H1 (cell line): Measurements from ENCODE around the gene PPP1R11. TPM values are rescaled to one million over a fixed set of nuclear protein-coding genes. Genes with fewer than 3 reads are reported as not detected.

Experiments
- CTCF ChIA-PET: fragments of 300-600 bp; sonication (Branson Sonifier 250); formaldehyde crosslinking; loops from one replicate; lab custom pipeline; 2021; ENCODE audit not compliant: partially characterized antibody; lab: Charles Lee
- POLR2A ChIA-PET: fragments of 300-600 bp; sonication (Branson Sonifier 250); formaldehyde crosslinking; loops from one replicate; lab custom pipeline; 2021; ENCODE audit warnings: inconsistent platforms; ENCODE audit not compliant: partially characterized antibody; lab: Charles Lee
- DNase-seq, 2 experiments: peaks; one replicate each; pipeline versions ENCODE4 v3.0.0 to v3.0.0-alpha.2; 2010 to 2022; ENCODE audit warnings: low spot score in 2 of 2, low read depth in 1 of 2, mixed read lengths in 1 of 2
- FAIRE-seq: peaks from 2 replicates; lab custom pipeline; 2011; peaks lifted over from hg19 to GRCh38; lab: Jason Lieb, UNC
- H2AFZ ChIP-seq: 2 replicates; pipeline ENCODE4 v1.8.1; 2012; ENCODE audit warnings: low read length, inconsistent platforms
- H2AK5ac ChIP-seq: 2 replicates; pipeline ENCODE4 v1.6.1; 2013; ENCODE audit warnings: low read depth, low read length
- H2BK120ac ChIP-seq: replicated peaks from 2 replicates; pipeline ENCODE3; 2013; ENCODE audit warnings: low read depth, low read length, inconsistent platforms
- H2BK12ac ChIP-seq: 2 replicates; pipeline ENCODE4 v1.6.1; 2013; ENCODE audit warnings: low read depth, low read length
- H2BK15ac ChIP-seq: 2 replicates; pipeline ENCODE4 v1.6.1; 2013; ENCODE audit warnings: low read length
- H2BK20ac ChIP-seq: 2 replicates; pipeline ENCODE4 v1.6.1; 2013; ENCODE audit warnings: low read length
- H2BK5ac ChIP-seq: 2 replicates; pipeline ENCODE4 v1.6.1; 2013; ENCODE audit warnings: low read depth, low read length
- H3K14ac ChIP-seq: 2 replicates; pipeline ENCODE4 v1.6.1; 2013; ENCODE audit warnings: inconsistent platforms; ENCODE audit not compliant: insufficient read length
- H3K18ac ChIP-seq: 2 replicates; pipeline ENCODE4 v1.6.1; 2013; ENCODE audit warnings: low read length; ENCODE audit errors: extremely low read depth
- H3K23ac ChIP-seq: 2 replicates; pipeline ENCODE4 v1.6.1; 2013; ENCODE audit warnings: inconsistent platforms; ENCODE audit not compliant: insufficient read length
- H3K23me2 ChIP-seq: 2 replicates; pipeline ENCODE4 v1.6.1; 2013; ENCODE audit warnings: low read depth, low read length
- H3K27ac ChIP-seq: 2 replicates; pipeline ENCODE4 v1.6.1; 2011; ENCODE audit warnings: low read depth, low read length, inconsistent platforms
- H3K27me3 ChIP-seq, 4 experiments: replicated peaks in 1 of 4; 1 replicate in 1 of 4; 2 replicates in 3 of 4; pipeline versions ENCODE4 v1.6.1 to v1.8.1; 2011 to 2013; ENCODE audit warnings: low read length in 3 of 4, mild to moderate bottlenecking in 3 of 4, inconsistent platforms in 2 of 4, mixed read lengths in 2 of 4, moderate library complexity in 1 of 4; ENCODE audit not compliant: control insufficient read depth in 3 of 4, insufficient read depth in 3 of 4; ENCODE audit errors: extremely low read depth in 1 of 4
- H3K36me3 ChIP-seq, 4 experiments: 2 replicates each; pipeline versions ENCODE4 v1.6.1 to v1.8.1; 2011 to 2013; ENCODE audit warnings: mild to moderate bottlenecking in 4 of 4, low read length in 3 of 4, moderate library complexity in 2 of 4, control low read depth in 1 of 4, inconsistent platforms in 1 of 4; ENCODE audit not compliant: insufficient read depth in 4 of 4, control insufficient read depth in 2 of 4
- H3K4ac ChIP-seq: replicated peaks from 2 replicates; pipeline ENCODE3; 2013; ENCODE audit warnings: low read length, low read depth, mixed read lengths, inconsistent platforms; ENCODE audit not compliant: insufficient read length
- H3K4me1 ChIP-seq, 4 experiments: replicated peaks in 1 of 4; 1 replicate in 1 of 4; 2 replicates in 3 of 4; pipeline versions ENCODE4 v1.6.1 to v1.8.1; 2011 to 2013; ENCODE audit warnings: low read length in 3 of 4, inconsistent platforms in 2 of 4, mixed read lengths in 1 of 4; ENCODE audit not compliant: insufficient read depth in 4 of 4, control insufficient read depth in 3 of 4
- H3K4me2 ChIP-seq, 2 experiments: 2 replicates each; pipeline versions ENCODE4 v1.6.1 to v1.8.1; 2011 to 2013; ENCODE audit warnings: low read depth in 2 of 2, low read length in 2 of 2, control low read depth in 1 of 2, inconsistent platforms in 1 of 2, mild to moderate bottlenecking in 1 of 2; ENCODE audit not compliant: insufficient read depth in 1 of 2
- H3K4me3 ChIP-seq, 4 experiments: fragments of 200-600, 300-600 bp in 1 of 4; sonication (generic), shearing (Covaris generic), sonication (Bioruptor Twin) in 1 of 4; 2 replicates each; pipeline versions ENCODE4 v1.5.1 to v1.8.1; 2011 to 2016; ENCODE audit warnings: low read length in 4 of 4, low read depth in 3 of 4, control low read depth in 2 of 4, inconsistent platforms in 2 of 4, mild to moderate bottlenecking in 2 of 4, mixed read lengths in 1 of 4, moderate library complexity in 1 of 4; ENCODE audit not compliant: insufficient read depth in 2 of 4; ENCODE audit errors: extremely low read depth in 1 of 4
- H3K56ac ChIP-seq: replicated peaks from 2 replicates; pipeline ENCODE3; 2013; ENCODE audit warnings: low read depth, mild to moderate bottlenecking, mixed read lengths, low read length, inconsistent platforms; ENCODE audit not compliant: insufficient read length
- H3K79me1 ChIP-seq: 2 replicates; pipeline ENCODE4 v1.6.1; 2013; ENCODE audit warnings: low read depth, low read length, control low read depth
- H3K79me2 ChIP-seq, 2 experiments: 2 replicates each; pipeline versions ENCODE4 v1.6.1 to v1.8.1; 2012 to 2013; ENCODE audit warnings: low read length in 2 of 2, mild to moderate bottlenecking in 2 of 2, inconsistent platforms in 1 of 2; ENCODE audit not compliant: insufficient read depth in 2 of 2, control insufficient read depth in 1 of 2
- H3K9ac ChIP-seq, 4 experiments: replicated peaks in 1 of 4; 1 replicate in 1 of 4; 2 replicates in 3 of 4; pipeline versions ENCODE4 v1.6.1 to v1.8.1; 2011 to 2013; ENCODE audit warnings: low read depth in 3 of 4, low read length in 3 of 4, control low read depth in 2 of 4, mild to moderate bottlenecking in 2 of 4, moderate library complexity in 2 of 4, inconsistent platforms in 1 of 4; ENCODE audit errors: extremely low read depth in 1 of 4
- H3K9me3 ChIP-seq, 2 experiments: 2 replicates each; pipeline versions ENCODE4 v1.6.1 to v1.8.1; 2012 to 2013; ENCODE audit warnings: mild to moderate bottlenecking in 2 of 2, moderate library complexity in 2 of 2, control low read depth in 1 of 2, inconsistent platforms in 1 of 2, low read depth in 1 of 2, low read length in 1 of 2, mixed read lengths in 1 of 2; ENCODE audit not compliant: insufficient read depth in 2 of 2
- H4K20me1 ChIP-seq, 2 experiments: replicated peaks in 1 of 2; 2 replicates each; pipeline versions ENCODE3 to v1.8.1; 2011 to 2013; ENCODE audit warnings: inconsistent platforms in 2 of 2, low read length in 2 of 2, mild to moderate bottlenecking in 1 of 2; ENCODE audit not compliant: insufficient read depth in 2 of 2, control insufficient read depth in 1 of 2
- H4K5ac ChIP-seq: 2 replicates; pipeline ENCODE4 v1.6.1; 2013; ENCODE audit warnings: low read length, low read depth, mixed read lengths, inconsistent platforms; ENCODE audit not compliant: insufficient read length
- H4K8ac ChIP-seq: 2 replicates; pipeline ENCODE4 v1.8.0; 2013; ENCODE audit warnings: mild to moderate bottlenecking, moderate library complexity, low read length, inconsistent platforms; ENCODE audit not compliant: insufficient read depth; ENCODE audit errors: extremely low read depth
- H4K91ac ChIP-seq: replicated peaks from 2 replicates; pipeline ENCODE3; 2013; ENCODE audit warnings: low read length, mixed read lengths, inconsistent platforms; ENCODE audit not compliant: insufficient read length
- ASH2L ChIP-seq: fragments of 200-600, 300-600 bp; sonication (generic); IDR thresholded peaks from one replicate; pipeline ENCODE4 v1.7.1; 2017; ENCODE audit warnings: low read length
- CBX8 ChIP-seq: fragments of 300-800, 300-1000 bp; sonication (generic); IDR thresholded peaks from 2 replicates; pipeline ENCODE4 v1.7.1; 2016; ENCODE audit warnings: low read depth, low read length, borderline replicate concordance
- EGR1 ChIP-seq: IDR thresholded peaks from 2 replicates; pipeline ENCODE4 v1.6.1; 2011; ENCODE audit warnings: low read depth, low read length, borderline replicate concordance
- EZH2 ChIP-seq: fragments of 200-600 bp; sonication (generic); IDR thresholded peaks from 2 replicates; pipeline ENCODE4 v1.7.1; 2012; ENCODE audit warnings: low read depth, mild to moderate bottlenecking, moderate library complexity, low read length, inconsistent platforms; ENCODE audit not compliant: severe bottlenecking
- JUND ChIP-seq: IDR thresholded peaks from 2 replicates; pipeline ENCODE4 v1.6.1; 2011; ENCODE audit warnings: mild to moderate bottlenecking, improper control_type of control experiment, low read length
- POU5F1 ChIP-seq: IDR thresholded peaks from 2 replicates; pipeline ENCODE4 v1.6.1; 2011; ENCODE audit warnings: low read depth, mild to moderate bottlenecking, low read length, moderate library complexity
- RAD21 ChIP-seq, 2 experiments: IDR thresholded peaks in 1 of 2; conservative IDR thresholded peaks in 1 of 2; 2 replicates each; pipeline ENCODE4 v1.6.1; 2011; ENCODE audit warnings: low read depth in 2 of 2, low read length in 2 of 2, improper control_type of control experiment in 1 of 2, inconsistent platforms in 1 of 2, mild to moderate bottlenecking in 1 of 2, moderate library complexity in 1 of 2
- RNF2 ChIP-seq: fragments of 200-900, 300-1000 bp; sonication (generic); IDR thresholded peaks from 2 replicates; pipeline ENCODE4 v1.7.1; 2016; ENCODE audit warnings: borderline replicate concordance, low read depth, mild to moderate bottlenecking, antibody characterized with exemption, low read length; ENCODE audit not compliant: poor library complexity, severe bottlenecking; ENCODE audit errors: missing control alignments
- SIX5 ChIP-seq: IDR thresholded peaks from 2 replicates; pipeline ENCODE4 v1.6.1; 2011; ENCODE audit warnings: mild to moderate bottlenecking, low read depth, low read length
- SP1 ChIP-seq: IDR thresholded peaks from 2 replicates; pipeline ENCODE4 v1.6.1; 2011; ENCODE audit warnings: low read depth, low read length
- SRF ChIP-seq: IDR thresholded peaks from 2 replicates; pipeline ENCODE4 v1.6.1; 2011; ENCODE audit warnings: mild to moderate bottlenecking, low read depth, low read length, moderate library complexity
- TEAD4 ChIP-seq: IDR thresholded peaks from 2 replicates; pipeline ENCODE4 v1.6.1; 2012; ENCODE audit warnings: low read depth, low read length, inconsistent platforms, mixed read lengths
- WGBS, 2 experiments: shearing (Covaris generic) in 1 of 2; methylation state at CpG; one replicate each; pipeline versions ENCODE4 v1.1.6 to v1.1.7; 2013 to 2015; ENCODE audit warnings: low lambda C conversion rate in 2 of 2, mixed read lengths in 2 of 2, inconsistent platforms in 1 of 2, low coverage in 1 of 2, missing lambda C conversion rate in 1 of 2; ENCODE audit not compliant: insufficient replicate concordance in 2 of 2, insufficient coverage in 1 of 2, insufficient read length in 1 of 2; ENCODE audit errors: extremely low coverage in 1 of 2, missing lambda C conversion rate in 1 of 2; 5-methylcytosine and 5-hydroxymethylcytosine counted together
- polyA plus RNA-seq, 7 experiments: library from polyadenylated mRNA; depleted of rRNA in 3 of 7; stranded (reverse) in 5 of 7; unstranded in 2 of 7; fragments of >200 nt in 5 of 7; fragments of 200-250 nt in 2 of 7; gene quantifications; 1 replicate in 5 of 7; 2 replicates in 1 of 7; 4 replicates in 1 of 7; pipeline versions ENCODE4 v1.2.1 to v1.2.3, GENCODE V29; 2011 to 2013; ENCODE audit warnings: missing spikeins in 2 of 7, mixed read lengths in 2 of 7
- total RNA-seq: library from RNA; stranded (reverse); fragmentation: NEBNext Ultra II Directional; extraction: Animal tissue kit (Norgen Biotek cat#: 25700); gene quantifications from 2 replicates; pipeline ENCODE4 v1.2.1, GENCODE V29; 2021

The PPP1R11 gene
- total and polyA plus RNA-seq, 2 of the 8 experiments (the other 6 are each of a cell fraction or from before 2014, with no cell fraction given): 26.1 to 32.8 TPM

- no peak within 1 kb of the TSS for H4K5ac ChIP-seq
- H4K91ac ChIP-seq: no peak within 1 kb of the TSS
- no peaks in the 10 kb centered on the region for H3K36me3 ChIP-seq
- H2AFZ ChIP-seq: peak within 1 kb of the TSS; percentile 94
- H3K27me3 ChIP-seq: peaks cover 41 to 72% (median 60%) of the 10 kb centered on the region in 4 experiments
- H3K4me1 ChIP-seq: peaks cover 10 to 30% (median 14%) of the 10 kb centered on the region in 4 experiments; a peak in 6 of 7 replicates
- 1% methylated on average over 55 of the region's 64 CpGs; no CpG with 5 or more reads in 1 of the 2 experiments for WGBS, 2 experiments
- no peaks in the 10 kb centered on the region for H3K79me2 ChIP-seq
- H2AK5ac ChIP-seq: no peak within 1 kb of the TSS
- H3K4me3 ChIP-seq: peak within 1 kb of the TSS; percentile 52 to 82 (median 72)
- H3K18ac ChIP-seq: no peak within 1 kb of the TSS; the same call in 1 of the 2 replicates
- H2BK15ac ChIP-seq: peak within 1 kb of the TSS; percentile 36; the same call in 1 of the 2 replicates
- no peak within 1 kb of the TSS for H4K8ac ChIP-seq
- no peak within 1 kb of the TSS for H3K4ac ChIP-seq
- no peak within 1 kb of the TSS for H3K27ac ChIP-seq
- no peak within 1 kb of the TSS for H3K56ac ChIP-seq
- peaks cover 23% of the 10 kb centered on the region for H3K23me2 ChIP-seq
- peak within 1 kb of the TSS; percentile 80 to 98 for H3K4me2 ChIP-seq
- peak within 1 kb of the TSS; percentile 60; the same call in 1 of the 2 replicates for H2BK12ac ChIP-seq
- H3K79me1 ChIP-seq: no peaks in the 10 kb centered on the region
- H2BK120ac ChIP-seq: no peak within 1 kb of the TSS
- H3K9me3 ChIP-seq: no peaks in the 10 kb centered on the region
- H3K14ac ChIP-seq: no peak within 1 kb of the TSS
- no peak within 1 kb of the TSS for H2BK20ac ChIP-seq
- H3K9ac ChIP-seq: no peak within 1 kb of the TSS
- ChIA-PET POLR2A (interaction anchor here (1.0 to 2.2 kb wide), 3 partner anchors 15 to 28 kb away, joined by 3 to 12 read pairs (median 3); partner anchors contain the start of gene POLR1H), CTCF (interaction anchor here (1.1 to 3.3 kb wide), 8 partner anchors 26 to 227 kb away, joined by 3 to 14 read pairs (median 5); no protein-coding TSS in a partner anchor)
- H3K23ac ChIP-seq: no peak within 1 kb of the TSS
- no peak within 1 kb of the TSS for H2BK5ac ChIP-seq
- DNase-seq (no peak), FAIRE-seq (no peak)
- H4K20me1 ChIP-seq: no peaks in the 10 kb centered on the region
- TF ChIP-seq POU5F1: no peak
- TF ChIP-seq TEAD4: no peak
- no peak for TF ChIP-seq SIX5
- no peak for TF ChIP-seq SP1
- no peak for TF ChIP-seq SRF
- no peak for TF ChIP-seq RAD21 (IDR thresholded peaks at IDR 0.05 in 1 of 2, conservative IDR thresholded peaks at IDR 0.05 in 1 of 2; ENCODE audit: low read depth in 2 of 2, low read length in 2 of 2)
- TF ChIP-seq EGR1: no peak
- no peak for TF ChIP-seq RNF2
- TF ChIP-seq CBX8: no peak
- TF ChIP-seq ASH2L: no peak
- peak; percentile 74 for TF ChIP-seq EZH2
- TF ChIP-seq JUND: no peak
These were observed 8.2 kb downstream of the PPP1R11 start, which contains the start of gene RNF39 for GRCh38 chr6:30075094-30075789. RNF39 (minus strand) TSS chr6:30075769; CDS start chr6:30075585, 184 bp downstream.
